Skeletal muscle satellite cell (primary cell): ENCODE measurements around the gene IFNA2. TPM values are rescaled to one million over a fixed set of nuclear protein-coding genes. Genes with fewer than 3 reads are reported as not detected.
"Not testable (repeated sequence)": the region's sequence is repeated elsewhere in the genome, so short reads cannot be mapped to it uniquely, and the experiment has no call there.

Source experiments
- H3K27me3 ChIP-seq: 2 replicates; pipeline ENCODE4 v1.7.0; 2013; ENCODE audit warnings: low read length; ENCODE audit not compliant: control insufficient read depth, insufficient read depth
- H3K36me3 ChIP-seq: 2 replicates; pipeline ENCODE4 v1.7.0; 2013; ENCODE audit warnings: mild to moderate bottlenecking, control low read depth, low read length; ENCODE audit not compliant: insufficient read depth
- H3K4me1 ChIP-seq: 2 replicates; pipeline ENCODE4 v1.7.0; 2013; ENCODE audit warnings: low read length; ENCODE audit not compliant: control insufficient read depth, insufficient read depth
- H3K4me2 ChIP-seq: 2 replicates; pipeline ENCODE4 v1.7.0; 2013; ENCODE audit warnings: mild to moderate bottlenecking, low read length
- H3K4me3 ChIP-seq: 2 replicates; pipeline ENCODE4 v1.7.0; 2013; ENCODE audit warnings: low read length
- H3K9ac ChIP-seq: 2 replicates; pipeline ENCODE4 v1.7.0; 2013; ENCODE audit warnings: mild to moderate bottlenecking, low read depth, low read length, moderate library complexity
- H3K9me3 ChIP-seq: replicated peaks from 2 replicates; pipeline ENCODE4 v1.7.0; 2013; ENCODE audit warnings: mild to moderate bottlenecking, control low read depth, low read length
- total RNA-seq: library from RNA; depleted of rRNA; stranded (reverse); fragments of >200 nt; gene quantifications from 2 replicates; pipeline ENCODE4 v1.2.3, GENCODE V29; 2012; rRNA removed

Gene IFNA2
- total RNA-seq = not detected in 2 replicates

DNA sequence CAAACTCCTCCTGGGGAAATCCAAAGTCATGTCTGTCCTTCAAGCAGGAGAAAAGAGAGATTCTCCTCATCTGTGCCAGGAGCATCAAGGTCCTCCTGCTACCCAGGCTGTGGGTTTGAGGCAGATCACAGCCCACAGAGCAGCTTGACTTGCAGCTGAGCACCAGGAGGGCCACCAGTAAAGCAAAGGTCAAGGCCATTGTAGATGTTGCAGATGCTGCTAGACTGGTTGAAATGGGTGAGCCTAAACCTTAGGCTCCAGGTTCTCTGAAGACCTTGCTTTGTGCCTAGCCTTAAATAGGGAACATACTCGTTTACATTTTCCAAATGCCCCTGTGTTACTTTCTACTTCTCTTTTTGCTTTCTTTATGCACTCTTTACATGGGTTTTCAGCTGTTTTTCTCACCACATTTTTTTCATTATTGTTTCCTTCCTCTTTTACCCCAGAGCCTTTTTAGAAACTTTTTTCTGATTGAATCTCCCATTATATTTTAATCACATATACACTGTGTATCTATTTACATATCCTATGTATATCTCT is at the start of gene IFNA2:
IFNA2 (minus strand) TSS at position 268 of the 540 bp plus-strand sequence; CDS start at position 199, 69 bp downstream.
- peaks cover 85% of the 10 kb centered on the region for H3K27me3 ChIP-seq
- no peak within 1 kb of the TSS for H3K4me2 ChIP-seq
- H3K4me1 ChIP-seq = no peaks in the 10 kb centered on the region
- H3K9me3 ChIP-seq = no peaks in the 10 kb centered on the region
- H3K36me3 ChIP-seq = no peaks in the 10 kb centered on the region
- H3K4me3 ChIP-seq = no peak within 1 kb of the TSS
- H3K9ac ChIP-seq = no peak within 1 kb of the TSS

DNA sequence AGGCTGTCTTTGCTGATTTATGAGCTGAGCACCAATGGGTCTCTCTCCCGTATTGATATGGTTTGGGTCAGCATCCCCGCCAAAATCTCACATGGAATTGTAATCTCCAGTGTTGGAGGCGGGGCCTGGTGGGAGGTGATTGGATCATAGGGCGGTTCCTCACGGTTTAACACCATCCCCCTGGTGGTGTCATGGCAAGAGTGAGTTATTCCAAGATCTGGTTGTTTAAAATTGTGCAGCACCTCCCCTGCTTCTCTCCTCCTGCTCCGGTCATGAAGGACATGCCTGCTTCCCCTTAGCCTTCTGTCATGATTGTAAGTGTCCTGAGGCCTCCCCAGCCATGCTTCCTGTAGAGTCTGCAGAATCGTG is 49.8 kb upstream of the IFNA2 start:
- not testable (repeated sequence) for H3K4me1 ChIP-seq, H3K9me3 ChIP-seq, H3K4me3 ChIP-seq, H3K9ac ChIP-seq, H3K27me3 ChIP-seq, H3K4me2 ChIP-seq, H3K36me3 ChIP-seq

DNA sequence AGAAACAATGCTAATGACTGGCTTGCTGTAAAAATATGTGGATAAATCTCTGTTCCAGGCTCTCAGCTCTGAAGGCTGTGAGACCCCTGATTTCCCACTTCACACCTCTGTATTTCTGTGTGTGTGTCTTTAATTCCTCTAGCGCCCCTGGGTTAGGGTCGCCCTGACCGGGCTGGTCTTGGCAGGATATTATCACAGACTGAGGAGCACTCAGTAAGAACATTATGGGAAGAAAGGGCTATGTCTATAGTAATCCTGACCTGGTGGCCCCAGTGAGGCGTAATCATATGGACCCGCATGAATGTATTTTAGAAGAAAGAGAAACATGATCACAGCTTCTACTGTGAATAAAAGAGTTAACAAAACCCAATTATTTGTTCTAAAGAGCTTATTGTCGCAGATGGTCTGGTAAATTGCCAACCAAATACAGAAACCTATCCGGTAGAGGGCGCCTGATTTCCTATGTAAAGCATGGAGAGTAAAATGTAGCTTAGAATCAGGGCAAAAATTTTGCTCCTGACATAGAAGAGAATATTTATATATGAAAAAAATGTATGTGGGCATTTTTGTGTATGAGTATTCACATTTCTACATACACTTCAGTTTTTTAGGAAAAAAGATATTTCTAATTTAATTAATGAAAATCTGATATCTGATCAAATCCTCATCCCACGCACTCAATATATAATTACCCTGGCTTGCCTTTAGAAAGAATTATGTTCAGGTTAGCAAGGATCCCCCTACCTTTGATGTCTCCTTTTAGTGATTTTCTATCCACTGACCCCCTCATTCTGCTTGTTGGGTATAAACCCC is 49.2 kb upstream of the IFNA2 start:
- no peak overlapping the region for H3K4me2 ChIP-seq
- H3K36me3 ChIP-seq = no peaks in the 10 kb centered on the region
- no peak overlapping the region for H3K9ac ChIP-seq
- H3K27me3 ChIP-seq = peaks cover 11% of the 10 kb centered on the region
- H3K4me3 ChIP-seq = no peak overlapping the region
- no peaks in the 10 kb centered on the region for H3K4me1 ChIP-seq
- H3K9me3 ChIP-seq = no peaks in the 10 kb centered on the region

DNA sequence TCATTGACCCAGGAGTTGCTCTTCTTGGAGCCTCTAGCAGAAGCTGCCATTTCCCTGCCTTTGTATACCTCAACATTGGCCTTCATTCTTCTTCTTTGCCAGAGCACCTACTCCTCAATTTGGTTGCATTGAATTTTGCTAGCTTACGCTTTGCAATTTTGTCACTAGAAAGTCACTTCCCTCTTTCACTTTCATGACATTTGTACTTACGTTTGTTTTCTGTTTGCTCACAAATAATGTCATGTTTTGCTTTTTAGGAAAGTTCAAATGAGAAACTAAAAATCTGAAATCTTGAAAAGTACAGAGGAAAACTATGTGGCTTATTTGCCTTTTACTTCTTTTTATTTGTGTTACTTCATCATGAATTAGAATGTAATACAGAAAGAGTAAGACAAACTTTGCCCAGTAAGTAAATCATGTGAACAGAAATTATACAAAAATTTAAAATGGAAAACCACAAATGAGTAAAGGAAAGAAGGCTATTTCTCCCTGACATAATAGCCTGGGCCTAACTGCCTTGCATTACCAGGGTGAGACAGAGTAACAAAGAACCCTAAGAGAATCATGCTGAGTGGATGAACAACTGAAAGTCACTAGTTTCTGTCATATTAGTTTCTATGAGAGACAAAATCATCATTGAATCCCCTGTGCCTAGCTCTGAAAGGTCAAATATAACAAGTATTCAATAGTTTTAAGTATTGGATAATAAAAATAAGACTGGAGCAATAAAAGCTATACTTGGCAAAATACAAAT is 47.7 kb upstream of the IFNA2 start:
- H3K9me3 ChIP-seq = no peaks in the 10 kb centered on the region
- H3K4me1 ChIP-seq = no peaks in the 10 kb centered on the region
- no peak overlapping the region for H3K9ac ChIP-seq
- peaks cover 19% of the 10 kb centered on the region for H3K27me3 ChIP-seq
- H3K4me2 ChIP-seq = no peak overlapping the region
- H3K36me3 ChIP-seq = no peaks in the 10 kb centered on the region
- no peak overlapping the region for H3K4me3 ChIP-seq

DNA sequence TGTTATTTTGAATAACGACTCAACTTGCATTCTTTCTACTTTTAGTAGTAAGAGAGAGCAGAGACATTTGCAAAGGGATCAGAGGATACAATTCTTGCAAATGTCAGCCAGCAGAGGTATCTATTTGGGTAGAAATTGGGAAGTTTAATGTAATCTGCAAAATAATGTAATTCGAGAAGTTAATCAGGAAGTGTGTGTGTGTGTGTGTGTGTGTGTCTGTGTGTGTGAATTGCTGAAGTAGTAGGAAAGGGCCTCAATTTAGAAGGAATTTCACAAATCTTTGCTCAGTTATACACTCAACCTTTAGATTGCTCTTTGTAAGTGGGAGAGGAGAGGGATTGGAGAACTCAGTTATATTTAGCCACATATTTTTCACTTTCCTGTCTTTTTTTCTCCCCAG is 44.0 kb upstream of the IFNA2 start:
- no peaks in the 10 kb centered on the region for H3K4me1 ChIP-seq
- H3K27me3 ChIP-seq = peaks cover 28% of the 10 kb centered on the region
- H3K9me3 ChIP-seq = no peaks in the 10 kb centered on the region
- no peaks in the 10 kb centered on the region for H3K36me3 ChIP-seq
- H3K4me2 ChIP-seq = no peak overlapping the region
- H3K9ac ChIP-seq = no peak overlapping the region
- H3K4me3 ChIP-seq = no peak overlapping the region

DNA sequence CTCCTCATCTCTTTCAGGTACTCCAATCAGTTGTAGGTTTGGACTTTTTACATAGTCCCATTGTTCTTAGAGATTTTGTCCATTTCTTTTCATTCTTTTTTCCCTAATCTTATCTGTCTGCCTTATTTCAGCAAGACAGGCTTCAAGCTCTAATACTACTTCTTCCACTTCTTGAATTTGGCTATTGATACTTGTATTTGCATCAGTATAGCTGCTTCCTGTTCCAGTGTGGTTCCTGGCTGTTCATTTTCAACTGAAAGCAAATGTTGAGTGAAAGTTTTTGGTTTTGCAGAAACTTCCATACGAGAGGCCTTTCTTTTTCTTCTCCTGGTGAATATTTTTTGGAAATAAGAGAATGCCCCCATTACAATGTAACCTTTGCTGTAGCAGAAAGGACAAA is 43.0 kb upstream of the IFNA2 start:
- Histone ChIP-seq H3K4me2 (no peak overlapping the region), H3K36me3 (no peaks in the 10 kb centered on the region), H3K4me1 (no peaks in the 10 kb centered on the region), H3K27me3 (peaks cover 28% of the 10 kb centered on the region), H3K9ac (no peak overlapping the region), H3K9me3 (no peaks in the 10 kb centered on the region), H3K4me3 (no peak overlapping the region)

DNA sequence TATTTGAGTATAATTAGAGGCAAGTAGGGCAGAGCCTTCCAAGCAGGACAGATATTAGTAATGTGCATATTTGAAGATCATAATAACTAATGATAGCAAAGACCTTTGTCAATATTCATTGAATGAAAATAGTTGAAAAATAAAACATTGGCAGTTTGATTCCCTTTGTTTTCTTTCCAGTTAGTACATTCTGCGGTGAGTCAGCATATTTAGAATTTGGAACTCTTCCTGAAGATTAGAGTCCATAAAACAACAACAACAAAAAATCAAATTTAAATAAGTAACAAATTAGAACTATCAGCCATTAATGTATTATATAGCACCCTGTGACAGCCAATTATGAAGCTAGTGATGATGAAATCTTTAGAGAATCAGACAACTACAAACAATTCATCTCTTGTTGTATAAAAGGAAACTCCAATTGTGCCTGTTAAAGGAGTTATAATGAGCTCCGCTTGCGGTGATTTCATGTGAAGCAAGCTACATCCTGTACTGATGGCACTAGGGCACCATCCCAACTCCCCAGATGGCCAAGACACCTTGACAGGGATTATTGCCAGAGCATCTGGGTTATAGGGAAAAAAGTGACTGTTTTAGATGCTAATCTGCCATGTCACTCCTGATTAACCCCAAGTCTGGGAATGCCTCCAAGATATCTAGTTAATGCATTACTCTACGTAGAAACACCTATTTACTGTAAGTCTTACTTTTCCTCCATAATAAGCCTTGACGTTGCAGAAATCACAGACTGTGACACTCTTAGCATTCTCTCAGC is 30.5 kb upstream of the IFNA2 start:
- Histone ChIP-seq H3K27me3 (no peaks in the 10 kb centered on the region), H3K4me1 (peaks cover 25% of the 10 kb centered on the region), H3K9me3 (no peaks in the 10 kb centered on the region), H3K9ac (no peak overlapping the region), H3K36me3 (no peaks in the 10 kb centered on the region), H3K4me2 (no peak overlapping the region), H3K4me3 (no peak overlapping the region)

DNA sequence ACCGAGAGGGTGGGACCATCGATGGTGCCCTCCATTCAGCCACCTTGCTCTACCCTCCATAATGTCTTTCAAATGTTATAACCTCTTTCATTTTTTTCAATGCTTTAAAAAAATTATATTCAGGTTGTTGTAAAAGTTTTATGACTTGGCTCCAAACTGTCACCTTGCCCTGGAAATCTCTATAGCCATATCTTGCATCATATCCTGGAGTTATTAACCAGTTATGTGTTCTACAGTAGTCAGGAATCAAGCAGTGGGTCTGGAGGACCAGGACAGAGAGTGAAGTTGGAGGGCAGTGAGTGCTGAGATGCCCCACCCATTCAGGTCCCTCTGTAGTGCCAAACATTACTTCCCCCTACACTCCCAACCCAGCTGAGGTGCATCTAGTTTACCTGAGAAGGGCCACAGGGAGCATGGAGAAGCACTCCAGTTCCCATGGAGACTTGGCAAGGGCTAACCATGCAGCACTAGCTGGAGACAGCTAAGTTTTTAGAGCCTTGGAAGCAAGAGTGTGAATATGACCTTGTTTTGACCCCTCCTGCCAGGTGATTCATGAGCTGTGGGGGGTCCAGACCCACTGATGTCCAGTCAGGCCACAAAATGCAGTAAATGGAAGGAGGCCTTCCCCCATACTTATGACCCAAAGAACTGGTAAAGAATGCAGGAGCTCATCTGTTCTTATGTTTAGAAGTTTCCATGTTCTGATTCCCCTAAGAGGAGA is 29.2 kb upstream of the IFNA2 start:
- Histone ChIP-seq H3K36me3 (no peaks in the 10 kb centered on the region), H3K27me3 (peaks cover under 1% of the 10 kb centered on the region), H3K4me1 (peaks cover 16% of the 10 kb centered on the region), H3K9ac (no peak overlapping the region), H3K9me3 (no peaks in the 10 kb centered on the region), H3K4me2 (no peak overlapping the region), H3K4me3 (no peak overlapping the region)

DNA sequence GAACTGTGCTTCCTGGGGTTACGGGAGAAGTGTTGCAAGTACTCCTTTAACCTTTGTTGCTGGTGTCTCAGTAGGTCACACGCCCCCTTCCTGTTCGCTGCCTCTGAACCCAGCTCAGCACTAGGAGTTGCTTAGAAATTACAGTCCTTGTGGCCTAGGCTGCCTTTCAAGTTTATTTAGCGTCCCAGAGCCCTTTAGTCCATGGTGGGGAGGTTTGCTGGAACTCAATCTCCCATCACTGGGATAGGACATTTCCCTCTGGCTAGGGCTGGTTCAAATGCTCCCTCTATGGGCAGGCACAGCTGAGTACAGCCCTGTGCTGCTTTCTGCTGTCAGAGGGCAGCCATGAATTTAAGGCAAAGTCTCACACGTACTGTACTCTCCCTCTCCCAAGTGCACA is 28.4 kb upstream of the IFNA2 start:
- Histone ChIP-seq H3K36me3 (no peaks in the 10 kb centered on the region), H3K9ac (no peak overlapping the region), H3K4me3 (no peak overlapping the region), H3K4me1 (peaks cover 10% of the 10 kb centered on the region), H3K4me2 (no peak overlapping the region), H3K9me3 (no peaks in the 10 kb centered on the region), H3K27me3 (peaks cover 6% of the 10 kb centered on the region)

DNA sequence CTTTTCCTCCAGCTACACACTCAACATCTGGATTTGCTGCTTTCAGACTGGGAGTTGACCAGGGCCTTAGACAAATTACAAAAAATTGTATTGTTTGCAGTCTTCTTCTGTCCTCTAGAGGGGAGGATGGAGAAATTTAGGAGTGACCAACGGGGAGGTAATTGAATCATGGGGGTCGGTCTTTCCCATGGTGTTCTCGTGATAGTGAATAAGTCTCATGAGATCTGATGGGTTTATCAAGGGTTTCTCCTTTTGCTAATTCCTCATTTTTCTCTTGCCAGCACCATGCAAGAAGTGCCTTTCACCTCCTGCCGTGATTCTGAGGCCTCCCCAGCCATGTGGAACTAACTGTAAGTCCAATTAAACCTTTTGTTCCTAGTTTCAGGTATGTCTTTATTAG is 28.0 kb upstream of the IFNA2 start:
- no peak overlapping the region for H3K4me2 ChIP-seq
- no peaks in the 10 kb centered on the region for H3K36me3 ChIP-seq
- H3K9ac ChIP-seq = no peak overlapping the region
- no peaks in the 10 kb centered on the region for H3K9me3 ChIP-seq
- peaks cover 6% of the 10 kb centered on the region for H3K27me3 ChIP-seq
- H3K4me1 ChIP-seq = peaks cover 10% of the 10 kb centered on the region
- no peak overlapping the region for H3K4me3 ChIP-seq

DNA sequence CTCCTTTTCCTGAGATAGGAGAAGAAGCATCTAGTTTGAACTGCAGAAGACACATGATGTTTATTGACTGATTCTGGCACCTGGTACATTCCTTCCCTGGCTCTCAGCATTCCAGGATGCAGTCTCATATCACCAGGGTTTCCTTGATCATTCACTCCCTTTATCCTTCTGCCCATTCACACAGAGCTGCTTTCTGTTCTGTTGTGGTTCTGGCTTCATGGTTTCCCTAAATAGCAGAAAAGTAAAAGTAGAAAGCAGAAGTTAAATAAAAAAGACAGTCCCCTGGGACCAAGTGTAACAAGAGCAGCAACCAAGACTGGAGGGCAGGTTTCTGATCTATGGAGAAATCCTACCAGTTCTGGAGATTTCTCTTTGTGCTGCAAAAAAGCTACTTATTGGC is 26.9 kb upstream of the IFNA2 start:
- Histone ChIP-seq H3K9ac (no peak overlapping the region), H3K36me3 (no peaks in the 10 kb centered on the region), H3K4me2 (no peak overlapping the region), H3K4me3 (no peak overlapping the region), H3K4me1 (peaks cover 10% of the 10 kb centered on the region), H3K9me3 (no peaks in the 10 kb centered on the region), H3K27me3 (peaks cover 11% of the 10 kb centered on the region)
